GM19397 (cell line): ENCODE measurements around the gene PSMG4.
"Not testable (repeated sequence)": the region's sequence is repeated elsewhere in the genome, so short reads cannot be mapped to it uniquely, and the experiment has no call there.

Experiments used
- ATAC-seq: cut with Tn5 transposase; IDR thresholded peaks from one replicate; pipeline ENCODE4 v1.9.1; 2021; ENCODE audit warnings: mild to moderate bottlenecking, moderate library complexity; ENCODE audit not compliant: unreplicated experiment

Gene PSMG4

GRCh38 chr6:3230256-3230882 lies 28.4 kb upstream of the PSMG4 start:
- no peak for ATAC-seq

DNA sequence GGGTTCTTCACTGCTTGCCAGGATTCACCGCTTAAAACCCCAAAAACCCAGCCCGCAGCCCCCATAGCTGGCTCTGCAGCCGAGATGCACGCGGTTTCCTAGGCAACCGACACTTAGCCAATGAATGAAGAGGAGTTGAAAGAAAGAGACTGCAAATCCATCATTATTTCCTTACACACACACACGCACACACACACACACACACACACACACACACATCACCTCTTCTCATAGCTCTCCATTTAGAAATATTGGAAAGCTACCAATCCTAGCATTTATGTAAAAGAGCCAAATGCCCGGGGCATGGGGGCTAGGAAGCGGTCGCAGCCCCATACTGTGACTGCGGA lies 27.9 kb upstream of the PSMG4 start:
- ATAC-seq: no peak

- ATAC-seq: no peak
These were observed 27.3 kb upstream of the PSMG4 start for GRCh38 chr6:3231247-3232016.

DNA sequence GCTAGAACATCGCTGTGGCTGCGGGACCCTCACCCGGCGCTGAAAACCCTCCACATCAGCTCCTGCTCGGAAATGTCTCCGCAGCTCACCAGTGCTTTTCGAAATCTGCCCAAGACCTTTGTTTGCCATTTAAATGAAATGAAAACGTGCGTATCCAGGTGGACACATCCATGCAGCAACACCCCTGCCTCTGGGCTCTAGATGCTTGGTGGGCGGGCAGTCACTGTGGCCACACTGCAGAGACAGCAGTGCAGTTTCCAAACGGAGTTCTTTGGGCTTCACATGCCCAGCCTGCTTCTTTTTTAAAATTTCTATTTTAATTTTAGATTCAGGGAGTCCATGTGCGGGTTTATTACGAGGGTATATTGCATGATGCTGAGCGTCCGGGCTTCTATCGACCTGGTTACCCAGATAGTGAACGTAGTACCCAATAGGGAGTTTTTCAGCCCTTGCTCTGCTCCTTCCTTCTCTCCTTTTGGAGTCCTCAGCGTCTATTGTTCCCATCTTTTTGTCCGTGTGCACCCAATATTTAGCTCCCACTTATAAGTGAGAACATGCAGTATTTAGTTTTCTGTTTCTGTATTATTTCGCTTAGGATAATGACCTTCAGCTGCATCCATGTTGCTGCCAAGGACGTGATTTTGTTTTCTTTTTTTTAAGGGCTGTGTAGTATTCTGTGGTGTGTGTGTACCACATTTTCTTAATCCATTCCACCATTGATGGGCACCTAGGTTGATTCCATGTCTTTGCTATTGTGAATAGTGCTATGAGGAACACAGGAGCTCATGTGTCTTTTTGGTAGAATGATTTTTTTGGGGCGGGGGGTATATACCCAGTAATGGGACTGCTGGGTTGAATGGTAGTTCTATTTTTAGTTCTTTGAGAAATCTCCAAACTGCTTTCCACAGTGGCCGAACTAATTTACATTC lies 26.5 kb upstream of the PSMG4 start:
- no peak for ATAC-seq

DNA sequence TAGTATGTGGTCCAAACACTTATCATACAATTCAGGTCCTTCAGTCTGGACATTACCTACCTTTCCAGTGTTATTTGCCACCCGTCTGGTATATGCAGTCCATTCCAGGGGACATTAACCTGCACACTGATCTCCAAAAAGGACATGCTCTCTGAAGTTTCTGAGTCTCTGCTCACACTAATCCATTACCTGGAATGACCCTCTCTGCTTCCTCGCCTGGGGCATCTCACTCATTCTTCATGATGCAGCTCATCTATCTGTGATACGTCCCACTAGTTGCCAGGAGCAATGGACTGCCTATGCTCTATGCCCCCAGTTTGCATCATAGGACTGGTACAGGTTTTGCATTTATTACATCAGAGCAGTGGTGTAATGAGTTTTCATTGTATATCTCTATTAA lies 25.4 kb upstream of the PSMG4 start:
- ATAC-seq: no peak

GRCh38 chr6:3233904-3234303 lies 24.8 kb upstream of the PSMG4 start:
- ATAC-seq: no peak

DNA sequence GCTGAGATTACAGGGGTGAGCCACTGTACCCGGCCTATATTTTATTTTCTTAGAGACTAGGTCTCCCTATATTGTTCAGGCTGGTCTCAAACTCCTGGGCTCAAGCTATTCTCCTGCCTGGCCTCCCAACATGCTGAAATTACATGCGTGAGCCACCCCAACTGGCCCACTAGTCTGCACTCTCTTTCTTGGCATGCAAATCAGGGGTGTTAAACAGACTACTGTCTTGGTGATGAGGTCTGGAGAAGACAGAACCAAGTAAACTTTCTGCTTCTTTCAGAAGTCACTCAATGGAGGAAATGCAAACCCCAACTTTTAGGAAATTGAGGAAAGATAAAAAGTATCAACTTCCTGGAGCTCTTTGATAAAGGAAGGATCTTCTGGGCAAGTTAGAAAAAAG lies 23.3 kb upstream of the PSMG4 start:
- no peak for ATAC-seq

DNA sequence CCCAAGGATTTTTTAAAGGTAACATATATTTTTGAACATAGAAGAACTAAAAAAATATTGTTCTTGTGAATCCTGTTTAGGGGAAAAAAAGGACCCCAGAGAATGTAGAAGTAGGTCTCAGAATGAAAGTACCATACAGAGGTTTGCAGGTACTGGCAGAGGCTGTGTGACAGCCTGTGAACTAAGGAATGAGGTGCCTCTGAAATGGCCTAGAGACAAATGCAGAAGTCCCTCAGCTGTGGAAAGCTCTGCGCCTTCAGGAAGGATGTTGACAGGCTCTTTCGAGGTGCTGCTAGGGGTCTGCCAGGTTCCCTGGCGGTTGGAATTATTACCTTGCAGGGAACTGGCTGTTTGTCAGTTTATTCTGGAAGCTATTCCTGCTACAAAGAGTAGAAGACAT lies 22.7 kb upstream of the PSMG4 start:
- no peak for ATAC-seq

- no peak for ATAC-seq
These were observed 20.7 kb upstream of the PSMG4 start for GRCh38 chr6:3237761-3238662.

- no peak for ATAC-seq
These were observed 19.5 kb upstream of the PSMG4 start for GRCh38 chr6:3239110-3239830.

- no peak for ATAC-seq
These were observed 18.2 kb upstream of the PSMG4 start for GRCh38 chr6:3240595-3240994.

DNA sequence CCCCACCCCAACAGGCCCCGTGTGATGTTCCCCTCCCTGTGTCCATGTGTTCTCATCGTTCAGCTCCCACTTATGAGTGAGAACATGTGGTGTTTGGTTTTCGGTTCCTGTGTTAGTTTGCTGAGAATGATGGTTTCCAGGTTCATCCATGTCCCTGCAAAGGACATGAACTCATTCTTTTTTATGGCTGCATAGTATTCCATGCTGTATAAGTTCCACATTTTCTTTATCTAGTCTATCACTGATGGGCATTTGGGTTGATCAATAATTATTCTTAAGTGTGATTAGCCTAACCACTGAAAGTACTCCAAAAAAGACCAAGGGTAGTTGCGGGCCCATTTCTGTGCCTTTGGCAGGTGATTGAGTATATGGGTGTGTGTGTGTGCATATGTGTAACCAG lies 17.0 kb upstream of the PSMG4 start:
- ATAC-seq: not testable (repeated sequence)

DNA sequence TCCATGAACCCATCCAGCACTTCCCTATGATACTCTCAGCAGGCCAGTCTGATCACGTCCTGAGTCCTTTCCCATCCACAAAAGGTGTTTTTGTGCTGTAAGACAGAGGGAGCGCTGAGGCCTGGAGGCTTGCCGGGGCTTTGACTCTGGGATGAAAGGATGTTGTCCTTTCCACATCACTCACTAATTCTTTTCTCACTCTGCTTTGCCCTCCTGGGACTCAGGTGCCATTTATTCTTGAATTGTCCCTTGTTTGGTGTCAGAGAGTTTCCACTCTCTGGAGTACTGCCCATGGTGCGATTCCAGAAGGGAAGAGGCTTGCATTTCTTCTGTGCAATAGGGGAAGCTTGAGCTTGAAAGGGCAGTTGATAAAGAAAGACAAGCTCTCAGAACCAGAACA lies 16.0 kb upstream of the PSMG4 start:
- no peak for ATAC-seq

DNA sequence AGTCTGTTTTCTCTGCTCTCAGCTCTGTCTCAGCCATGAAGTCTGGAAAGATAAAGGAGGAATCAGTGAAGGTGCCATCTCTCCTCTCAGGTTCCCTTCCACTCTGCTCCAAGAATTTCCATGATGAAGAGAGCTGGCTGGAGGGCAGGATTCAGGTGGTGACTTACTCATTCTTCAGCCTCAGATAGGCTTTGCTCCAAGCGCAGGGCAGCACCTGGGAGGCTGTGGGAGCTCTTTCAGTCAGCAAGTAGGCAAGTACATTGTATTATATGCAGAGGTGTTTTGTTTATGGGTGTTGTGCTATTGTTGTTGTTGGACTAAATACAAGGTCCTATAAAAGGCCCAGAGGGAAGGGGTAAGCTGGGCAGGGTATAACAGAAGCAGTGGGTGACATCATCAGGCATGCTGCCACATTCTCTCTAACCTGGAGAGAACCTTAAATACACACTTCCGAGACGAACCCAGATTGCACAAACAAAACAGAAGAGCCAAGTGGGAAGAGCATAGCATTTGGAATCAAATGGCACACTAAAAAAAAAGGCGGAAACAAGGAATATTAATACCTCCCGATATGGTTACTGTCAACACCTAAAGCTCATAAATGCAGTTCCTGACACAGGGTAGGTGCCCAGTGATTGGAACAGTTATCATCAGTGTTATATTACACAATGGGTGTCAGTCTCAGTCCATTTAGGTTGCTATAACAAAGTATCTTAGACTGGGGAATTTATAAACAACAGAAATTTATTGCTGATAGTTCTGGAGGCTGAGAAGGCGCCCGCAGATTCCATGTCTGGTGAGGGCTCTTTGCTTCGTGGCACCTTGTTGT lies 14.5 kb upstream of the PSMG4 start:
- no peak for ATAC-seq

DNA sequence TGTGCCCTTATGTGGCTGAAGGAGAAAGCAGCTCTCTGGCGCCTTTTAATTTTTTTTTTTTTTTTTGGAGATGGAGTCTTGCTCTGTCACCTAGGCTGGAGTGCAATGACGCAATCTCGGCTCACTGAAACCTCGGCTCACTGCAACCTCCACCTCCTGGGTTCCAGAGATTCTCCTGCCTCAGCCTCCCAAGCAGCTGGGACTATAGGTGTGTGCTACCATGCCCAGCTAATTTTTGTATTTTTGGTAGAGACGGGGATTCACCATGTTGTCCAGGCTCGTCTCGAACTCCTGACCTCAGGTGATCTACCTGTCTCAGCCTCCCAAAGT lies 13.9 kb upstream of the PSMG4 start:
- ATAC-seq: not testable (repeated sequence)

- ATAC-seq: no peak
These were observed 13.5 kb upstream of the PSMG4 start for GRCh38 chr6:3245216-3245615.

DNA sequence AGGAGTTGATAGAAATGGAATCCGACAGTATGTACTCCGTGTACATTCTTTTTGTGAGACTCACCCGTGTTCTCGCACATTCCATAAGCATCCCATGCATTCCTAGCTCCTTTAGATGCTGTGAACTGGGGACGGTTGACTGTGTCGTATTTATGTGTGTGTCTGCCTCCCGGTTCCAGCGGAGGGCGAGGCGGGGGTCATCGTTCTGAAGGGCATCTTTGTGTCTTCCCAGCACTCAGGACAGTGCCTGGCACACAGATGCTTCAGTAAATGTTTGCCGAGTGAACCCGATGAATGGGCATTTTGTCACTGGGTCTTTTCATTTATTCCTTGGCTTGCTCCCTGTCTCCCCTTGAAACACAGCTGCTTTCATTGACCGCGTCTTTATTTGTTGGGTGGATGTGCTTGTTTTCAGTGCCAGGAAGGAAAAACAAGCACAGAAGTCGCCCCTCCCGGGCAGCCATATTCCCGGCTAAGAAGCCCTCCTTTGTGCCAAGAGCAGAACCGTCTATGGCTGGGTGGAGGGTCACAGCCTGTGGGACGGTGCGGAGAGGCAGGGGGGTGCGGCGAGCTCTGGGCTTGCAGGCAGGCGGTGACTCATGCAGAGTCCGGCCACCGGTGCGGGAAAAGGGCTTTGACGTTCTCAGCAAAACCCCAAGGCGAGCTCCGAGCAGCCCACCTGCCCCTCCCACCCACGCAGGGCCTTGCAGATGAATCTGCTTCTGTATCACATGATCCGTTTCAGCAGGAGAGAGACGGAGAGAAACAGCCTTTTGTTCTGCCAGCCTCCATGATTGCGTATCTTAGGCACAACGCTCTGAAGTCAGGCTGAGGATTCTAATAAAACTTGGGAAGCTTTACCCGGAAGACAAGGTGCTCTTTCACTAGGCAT lies 11.2 kb upstream of the PSMG4 start:
- no peak for ATAC-seq

GRCh38 chr6:3249821-3250220 lies 8.9 kb upstream of the PSMG4 start:
- no peak for ATAC-seq
